Measurements from ENCODE around the gene RERE. TPM values are rescaled to one million over a fixed set of nuclear protein-coding genes. Genes with fewer than 3 reads are reported as not detected.

Gene RERE
- polyA plus RNA-seq, 1 of the 3 experiments (the other 2 are of a cell fraction) = 8.1 TPM

- TF ChIP-seq NRF1 (IDR thresholded peaks at IDR 0.05; ENCODE audit: low read depth, low read length) (no peak), USF1 (IDR thresholded peaks at IDR 0.05; ENCODE audit: borderline replicate concordance, low read depth) (no peak), RAD21 (IDR thresholded peaks at IDR 0.05; ENCODE audit: low read length) (no peak), FOXJ3 (CRISPR knock-in tag; IDR thresholded peaks at IDR 0.05) (no peak), CTCF (IDR thresholded peaks at IDR 0.05) (no peak), FOXM1 (IDR thresholded peaks at IDR 0.05; ENCODE audit: low read depth) (no peak), POLR2AphosphoS5 (IDR thresholded peaks at IDR 0.05; ENCODE audit: low read depth, low read length) (no peak), REST (IDR thresholded peaks at IDR 0.05; ENCODE audit: low read depth, low read length) (no peak), PBX3 (IDR thresholded peaks at IDR 0.05) (no peak), TAF1 (IDR thresholded peaks at IDR 0.05; ENCODE audit: borderline replicate concordance, low read depth, low read length) (no peak), RCOR1 (IDR thresholded peaks at IDR 0.05; ENCODE audit: low read length) (no peak), GABPA (IDR thresholded peaks at IDR 0.05; ENCODE audit: low read depth) (no peak), MEF2A (IDR thresholded peaks at IDR 0.05; ENCODE audit: borderline replicate concordance, low read depth) (no peak), MAX (IDR thresholded peaks at IDR 0.05; ENCODE audit: low read depth) (no peak), EZH2phosphoT487 (IDR thresholded peaks at IDR 0.05; ENCODE audit: borderline replicate concordance, low read depth) (no peak), TCF12 (IDR thresholded peaks at IDR 0.05) (no peak)
- Histone ChIP-seq H4K20me1 (ENCODE audit: insufficient read depth) (no peaks in the 10 kb centered on the region), H3K36me3 (replicated peaks in 1 of 2; ENCODE audit: control insufficient read depth in 1 of 2, insufficient read depth in 2 of 2, low read length in 1 of 2) (no peaks in the 10 kb centered on the region), H2AFZ (ENCODE audit: low read depth) (no peak overlapping the region), H3K4me3 (ENCODE audit: low read depth in 2 of 2, low read length in 1 of 2) (no peak overlapping the region), H3K27ac (ENCODE audit: low read depth in 2 of 2, low read length in 1 of 2) (no peak overlapping the region), H3K27me3 (ENCODE audit: insufficient read depth) (no peaks in the 10 kb centered on the region), H3F3A (replicated peaks; ENCODE audit: insufficient read depth) (no peaks in the 10 kb centered on the region), H3K9ac (no peak overlapping the region), H3K9me3 (no peaks in the 10 kb centered on the region), H3K79me2 (ENCODE audit: insufficient read depth) (no peaks in the 10 kb centered on the region), H3K4me2 (no peak overlapping the region), H3K4me1 (ENCODE audit: control insufficient read depth in 1 of 2, insufficient read depth in 2 of 2, low read depth in 1 of 2, low read length in 1 of 2) (peaks cover 0 to 5% of the 10 kb centered on the region in 2 experiments; a peak in 2 of 4 replicates), H3K9me2 (no peaks in the 10 kb centered on the region)
- 65% methylated on average over 3 of the region's 3 CpGs for WGBS (ENCODE audit: low lambda C conversion rate)
- no peak for DNase-seq
- CTCF ChIA-PET = no interaction called here
- POLR2A ChIA-PET = no interaction called here
These were observed 20.6 kb downstream of the RERE start for GRCh38 chr1:8796812-8797211.

Data from SK-N-SH (cell line).